ELF-1 (cell line): Measurements from ENCODE around the gene POC1A.

Source experiments
- DNase-seq: peaks from one replicate; pipeline ENCODE4 v3.0.0-alpha.2; 2016; ENCODE audit warnings: low read depth, low spot score

The POC1A gene

DNA sequence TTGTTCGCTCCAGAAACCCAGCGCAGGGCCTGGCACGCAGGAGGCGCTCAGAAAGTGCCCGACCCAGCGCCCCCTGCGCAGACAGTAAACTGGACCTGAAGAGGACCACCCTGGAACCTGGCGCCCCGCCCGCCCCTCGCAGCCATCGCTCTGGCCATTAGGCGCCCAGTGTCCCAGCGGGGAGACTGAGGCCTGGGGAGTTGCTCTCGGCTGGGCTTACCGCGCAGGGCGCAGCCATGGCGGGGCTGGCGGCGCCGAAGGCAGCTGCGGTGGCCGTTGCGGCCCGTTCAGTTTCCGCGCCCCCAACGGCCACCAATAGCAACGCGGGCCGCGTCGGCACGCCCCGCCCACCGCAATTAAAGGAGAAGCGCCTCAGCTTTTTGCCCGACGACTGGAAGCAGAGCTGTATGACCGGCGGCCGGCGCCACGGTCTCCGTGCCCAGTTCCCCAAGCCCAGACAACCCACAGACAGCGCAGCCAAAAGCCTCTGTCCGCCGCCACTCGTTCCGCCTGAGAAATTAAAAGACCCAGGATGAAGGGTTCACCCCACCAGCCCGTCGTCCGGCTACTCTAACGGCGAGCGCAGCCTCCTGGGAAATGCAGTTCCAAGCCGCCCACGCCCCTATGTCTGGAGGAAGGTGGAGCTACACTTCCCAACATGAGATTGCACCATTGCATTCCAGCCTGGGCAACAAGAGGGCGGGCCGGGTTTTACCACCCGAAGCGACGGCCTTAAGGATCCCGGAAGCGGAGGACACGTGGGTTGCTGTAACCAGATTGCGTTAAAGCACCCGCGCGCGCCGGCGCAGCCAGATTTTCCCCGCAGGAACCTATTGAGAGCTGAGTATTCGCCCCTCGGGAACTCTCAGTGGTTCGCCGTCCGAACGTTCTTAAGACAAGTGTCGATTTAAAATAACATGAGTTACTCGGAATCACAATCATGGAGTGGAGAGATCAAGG lies at the start of gene POC1A:
TSS of gene POC1A (minus strand) at position 289 of the 960 bp plus-strand sequence. CDS start at position 238, 51 bp downstream.
- peak; percentile 98 for DNase-seq

DNA sequence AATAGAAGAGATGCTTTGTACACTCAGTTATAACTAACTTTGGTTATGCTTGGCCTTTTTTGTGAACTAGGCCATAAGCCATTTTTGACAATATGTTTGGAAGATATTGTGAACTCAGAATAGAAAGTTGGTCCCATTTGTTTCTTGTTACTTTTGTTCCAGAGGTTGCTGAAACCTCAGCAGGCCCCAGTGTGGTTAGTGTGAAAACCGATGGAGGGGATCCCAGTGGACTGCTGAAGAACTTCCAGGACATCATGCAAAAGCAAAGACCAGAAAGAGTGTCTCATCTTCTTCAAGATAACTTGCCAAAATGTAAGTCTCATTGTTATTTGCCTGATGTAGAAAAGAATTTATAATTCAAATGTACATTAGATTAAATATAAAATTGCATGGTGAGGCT lies 49.5 kb upstream of the POC1A start:
- no peak for DNase-seq

DNA sequence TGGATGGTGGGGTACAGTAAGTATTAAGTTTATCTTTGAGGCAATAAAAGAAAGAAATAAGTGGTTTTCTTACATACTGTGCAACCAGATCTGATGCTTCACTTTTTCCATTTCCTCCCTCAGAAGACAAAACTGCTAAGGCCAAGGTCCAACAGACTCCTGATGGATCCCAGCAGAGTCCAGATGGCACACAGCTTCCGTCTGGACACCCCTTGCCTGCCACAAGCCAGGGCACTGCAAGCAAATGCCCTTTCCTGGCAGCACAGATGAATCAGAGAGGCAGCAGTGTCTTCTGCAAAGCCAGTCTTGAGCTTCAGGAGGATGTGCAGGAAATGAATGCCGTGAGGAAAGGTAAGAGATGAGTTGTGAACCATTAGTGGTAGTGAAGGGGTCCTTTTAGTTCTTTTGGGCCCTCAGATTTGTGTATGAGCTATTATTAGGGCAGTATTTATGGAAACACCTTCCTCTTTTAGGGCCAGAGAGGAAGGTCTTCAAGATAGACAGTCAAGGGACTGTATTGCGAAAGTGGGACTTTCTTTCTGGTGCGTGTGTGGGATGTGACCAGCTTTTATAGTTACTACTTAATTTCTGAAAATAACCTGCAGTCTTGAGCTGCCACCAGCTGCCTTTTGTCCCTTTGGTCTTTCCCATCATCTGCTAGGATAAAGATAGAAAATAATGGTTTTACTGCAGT lies 48.3 kb upstream of the POC1A start:
- DNase-seq = no peak

GRCh38 chr3:52200981-52201679 lies 46.9 kb upstream of the POC1A start:
- DNase-seq = no peak

DNA sequence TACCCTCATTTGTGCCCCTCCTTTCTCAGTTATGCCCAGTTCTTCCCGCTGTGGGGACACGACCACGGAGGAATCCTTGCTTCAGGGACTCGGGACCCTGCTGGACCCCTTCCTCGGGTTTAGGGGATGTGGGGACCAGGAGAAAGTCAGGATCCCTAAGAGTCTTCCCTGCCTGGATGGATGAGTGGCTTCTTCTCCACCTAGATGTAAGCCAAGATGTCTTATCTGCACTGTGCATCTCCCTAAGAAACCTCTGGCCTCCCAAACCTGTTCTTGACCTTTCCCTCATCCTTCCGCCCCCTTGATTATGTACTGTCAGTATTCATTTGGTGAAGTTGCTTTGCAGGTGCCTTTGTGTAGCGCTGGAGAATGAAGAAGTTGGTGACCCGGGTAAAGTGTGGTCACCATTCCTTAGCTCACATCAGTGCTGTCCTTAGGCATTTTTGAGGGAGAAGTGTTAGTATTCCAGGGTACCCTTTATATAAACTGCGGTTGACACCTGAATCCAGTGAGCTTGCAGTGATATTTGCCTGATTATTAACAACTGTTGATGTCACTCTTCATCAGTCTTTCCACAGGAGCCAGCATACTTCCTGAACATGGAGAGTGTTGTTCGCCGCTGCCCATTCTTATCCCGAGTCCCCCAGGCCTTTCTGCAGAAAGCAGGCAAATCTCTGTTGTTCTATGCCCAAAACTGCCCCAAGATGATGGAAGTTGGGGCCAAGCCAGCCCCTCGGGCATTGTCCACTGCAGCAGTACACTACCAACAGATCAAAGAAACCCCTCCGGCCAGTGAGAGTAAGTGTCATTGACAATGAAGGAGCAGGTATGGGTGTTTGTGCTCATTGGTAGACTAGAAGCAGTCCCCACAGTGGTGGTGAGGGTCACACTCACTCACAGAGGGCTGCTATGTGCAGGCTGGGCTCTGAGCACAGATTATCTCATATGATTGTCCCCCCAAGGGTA lies 44.7 kb upstream of the POC1A start:
- no peak for DNase-seq

- DNase-seq = peak; percentile 98
These were observed 43.8 kb upstream of the POC1A start, which contains the start of gene ALAS1 for GRCh38 chr3:52197842-52198625. TSS of gene ALAS1 (plus strand) at chr3:52198160. CDS start at chr3:52199242, 1,082 bp downstream.

- no peak for DNase-seq
These were observed 43.2 kb upstream of the POC1A start for GRCh38 chr3:52197499-52197841.

DNA sequence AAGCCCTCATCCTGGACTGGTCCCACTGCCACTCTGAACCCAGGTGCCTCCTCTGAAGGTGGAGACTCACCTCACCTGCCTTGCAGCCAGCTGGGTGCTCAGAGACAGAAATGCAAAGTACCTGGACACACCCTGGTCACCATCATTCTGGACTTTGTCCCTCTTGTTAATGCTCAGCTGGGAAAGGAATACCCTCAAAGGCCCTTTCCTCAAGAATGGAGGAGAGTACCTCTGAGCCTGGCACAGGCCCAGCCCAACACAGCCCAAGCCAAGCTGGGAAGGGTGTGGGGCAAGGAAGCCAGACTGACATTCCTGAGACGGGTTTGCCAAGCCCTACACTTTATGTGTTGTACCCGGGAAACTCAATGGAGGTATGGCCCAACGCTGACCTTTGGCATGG lies 42.8 kb upstream of the POC1A start:
- no peak for DNase-seq

GRCh38 chr3:52195823-52196331 lies 41.7 kb upstream of the POC1A start:
- no peak for DNase-seq

DNA sequence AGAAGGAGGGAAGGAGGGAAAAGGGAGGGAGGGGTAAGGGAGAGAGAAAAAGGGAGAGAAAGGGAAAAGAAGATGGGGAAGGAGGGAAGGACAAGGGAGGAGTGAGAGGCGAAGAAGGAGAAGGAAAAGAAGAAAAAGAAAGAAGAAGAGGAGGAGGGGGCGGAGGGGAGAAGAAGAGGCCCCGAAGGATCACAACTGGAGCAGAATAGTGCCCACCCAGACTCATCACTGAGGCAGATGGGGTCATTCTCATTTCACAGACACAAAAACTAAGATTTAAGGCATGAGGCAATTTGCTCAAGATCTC lies 41.0 kb upstream of the POC1A start:
- no peak for DNase-seq

DNA sequence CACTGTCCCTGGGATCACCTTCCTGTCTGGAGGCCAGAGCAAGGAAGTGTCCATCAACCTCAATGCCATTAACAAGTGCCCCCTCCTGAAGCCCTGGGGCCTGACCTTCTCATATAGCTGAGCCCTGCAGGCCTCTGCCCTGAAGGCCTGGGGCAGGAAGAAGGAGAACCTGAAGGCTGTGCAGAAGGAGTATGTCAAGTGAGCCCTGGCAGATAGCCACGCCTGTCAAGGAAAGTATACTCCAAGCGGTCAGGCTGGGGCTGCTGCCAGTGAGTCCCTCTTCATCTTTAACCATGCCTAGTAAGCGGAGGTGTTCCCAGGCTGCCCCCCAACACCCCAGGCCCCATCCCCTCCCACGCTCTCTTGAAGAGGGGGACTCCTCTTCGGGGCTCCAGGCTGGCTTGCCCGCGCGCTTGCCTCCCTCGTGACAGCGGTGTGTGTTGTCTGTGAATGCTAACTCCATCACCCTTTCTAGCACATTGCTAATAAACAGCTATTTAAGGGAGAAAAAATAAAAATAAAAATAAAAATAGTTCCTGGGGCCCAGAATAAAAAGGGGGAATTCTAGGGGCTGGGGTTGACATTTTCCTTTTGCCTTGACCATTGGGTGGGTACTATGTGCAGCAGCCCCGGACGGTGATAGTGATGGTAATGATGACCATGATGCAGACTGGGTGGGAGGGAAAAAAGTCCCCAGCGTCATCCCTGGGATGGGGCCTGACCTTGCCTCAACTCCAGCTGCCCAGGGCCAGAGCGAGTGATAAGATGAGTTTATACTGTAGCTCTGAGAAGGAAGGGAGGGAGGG lies 40.5 kb upstream of the POC1A start:
- no peak for DNase-seq

DNA sequence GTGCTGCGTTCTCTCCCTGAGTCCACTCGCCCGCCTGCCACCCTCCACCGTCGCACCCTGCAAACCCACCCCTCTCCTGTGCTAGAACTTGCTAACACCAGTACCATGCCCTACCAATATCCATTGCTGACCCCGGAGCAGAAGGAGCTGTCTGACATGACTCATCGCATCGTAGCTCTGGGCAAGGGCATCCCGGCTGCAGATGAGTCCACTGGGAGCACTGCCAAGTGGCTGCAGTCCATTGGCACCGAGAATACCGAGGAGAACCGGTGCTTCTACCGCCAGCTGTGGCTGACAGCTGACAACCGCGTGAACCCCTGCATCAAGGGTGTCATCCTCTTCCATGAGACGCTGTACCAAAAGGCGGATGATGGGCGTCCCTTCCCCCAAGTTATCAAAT lies 38.8 kb upstream of the POC1A start:
- no peak for DNase-seq

DNA sequence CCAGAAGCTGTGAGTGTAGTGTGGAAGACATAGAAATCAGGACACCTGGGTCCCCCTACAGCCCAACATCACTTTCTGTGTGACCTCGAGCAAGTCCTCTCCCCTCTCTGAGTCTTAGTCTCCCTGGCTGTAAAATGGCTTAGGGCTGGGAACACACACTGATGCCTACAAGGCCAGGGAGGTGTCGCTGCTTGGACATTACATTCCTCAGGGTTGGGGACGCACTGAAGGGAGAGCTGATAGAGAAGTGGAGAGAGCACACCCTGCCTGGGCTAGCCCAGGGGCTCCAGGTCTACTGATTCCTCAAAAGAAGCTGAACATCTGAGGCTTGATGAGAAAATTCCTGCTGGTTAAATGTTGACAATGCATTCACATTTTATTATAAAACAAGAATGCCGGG lies 37.4 kb upstream of the POC1A start:
- peak; percentile 32 for DNase-seq

DNA sequence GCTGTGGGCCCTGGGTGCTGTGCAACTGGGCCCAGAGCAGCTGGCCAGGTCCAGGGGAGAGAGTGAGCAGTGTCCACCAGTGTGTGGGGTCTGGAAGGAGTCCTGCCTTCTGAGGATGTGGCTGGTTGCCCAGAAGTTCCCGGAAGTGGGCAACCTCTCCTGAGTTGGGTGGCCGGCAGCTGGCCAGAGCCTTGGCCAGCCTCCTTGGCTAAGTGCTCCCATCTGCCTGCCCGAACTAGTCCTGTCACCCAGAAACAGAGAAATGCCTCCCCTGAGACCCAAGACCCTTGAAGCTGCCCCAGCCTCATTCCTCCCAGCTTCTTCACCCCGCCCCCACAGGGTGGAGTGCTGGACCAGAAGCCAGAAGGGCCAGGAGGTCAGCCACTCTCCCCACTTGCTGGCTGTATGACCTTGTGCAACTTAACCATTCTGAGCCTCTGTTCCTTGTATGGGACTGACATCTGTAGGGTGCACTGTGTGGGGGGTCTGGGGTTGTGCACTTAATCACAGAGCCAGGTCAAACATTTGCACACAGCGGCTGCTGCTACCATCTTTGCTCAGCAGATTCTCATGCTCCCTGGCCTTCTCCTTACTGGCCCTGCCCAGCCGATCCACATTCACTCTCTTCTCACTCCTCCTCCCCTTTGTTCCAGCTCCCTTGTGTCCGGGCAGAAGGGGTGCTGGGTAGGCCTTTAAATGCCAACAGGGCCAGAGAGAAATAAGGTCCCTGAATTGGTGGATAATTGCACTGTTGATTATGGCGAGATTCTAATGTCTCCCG lies 36.3 kb upstream of the POC1A start:
- DNase-seq = no peak

DNA sequence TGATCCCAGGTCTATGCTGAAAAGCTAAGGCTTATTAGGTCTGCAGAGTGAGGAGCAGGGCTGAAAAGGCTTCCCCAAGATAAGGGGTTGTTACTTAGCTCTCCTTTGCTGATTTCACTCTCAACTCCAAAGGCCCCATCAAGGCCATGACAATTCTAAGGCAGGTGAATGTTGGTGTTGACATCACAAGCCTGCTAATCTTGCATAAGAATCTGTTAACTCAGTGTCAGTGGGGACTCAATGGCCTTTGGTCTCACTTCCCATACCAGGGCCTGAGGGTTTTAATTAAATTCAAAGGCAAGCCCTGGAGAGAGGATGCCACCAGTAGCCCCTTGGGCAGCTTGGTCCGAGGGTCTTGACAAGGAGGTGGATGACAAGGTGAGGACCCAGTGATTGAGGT lies 34.3 kb upstream of the POC1A start:
- peak; percentile 37 for DNase-seq

DNA sequence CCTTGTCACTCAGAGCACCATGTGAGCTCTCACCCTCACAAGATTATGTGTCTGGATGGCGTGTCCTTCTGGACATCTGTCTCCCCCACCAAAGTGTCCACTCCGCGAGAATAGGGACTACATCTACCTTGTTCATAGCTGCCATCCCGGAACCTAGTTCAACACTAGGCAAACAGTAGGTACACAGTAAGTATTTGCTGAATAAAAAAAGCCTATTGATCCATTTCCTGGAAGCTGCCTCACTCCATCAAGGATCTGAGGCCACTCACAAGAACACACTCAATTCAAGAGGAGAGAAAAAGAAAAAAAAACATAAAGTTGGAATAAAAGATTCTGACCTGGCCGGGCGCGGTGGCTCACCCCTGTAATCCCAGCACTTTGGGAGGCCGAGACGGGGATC lies 32.5 kb upstream of the POC1A start:
- no peak for DNase-seq

- no peak for DNase-seq
These were observed 31.6 kb upstream of the POC1A start for GRCh38 chr3:52185837-52186236.

- no peak for DNase-seq
These were observed 31.1 kb upstream of the POC1A start for GRCh38 chr3:52185311-52185710.

DNA sequence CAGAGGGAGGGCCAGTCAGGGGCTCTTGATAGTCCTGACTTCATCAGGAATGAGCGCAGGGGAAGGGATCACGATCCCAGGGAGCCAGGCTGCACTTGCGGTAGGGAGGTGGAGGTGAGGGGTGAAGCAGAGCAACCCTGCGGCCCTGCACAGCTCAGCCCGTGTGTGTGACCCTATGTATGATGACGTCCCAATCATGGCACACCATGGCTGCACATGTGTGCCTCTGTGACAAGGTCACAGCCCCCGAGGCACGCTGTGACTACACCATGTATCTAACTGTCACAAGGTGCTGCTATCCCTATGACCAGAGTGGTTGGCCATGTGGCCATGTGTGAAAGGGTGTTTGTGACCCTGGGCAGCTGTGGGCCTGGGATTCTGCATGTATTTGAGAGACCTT lies 30.5 kb upstream of the POC1A start:
- no peak for DNase-seq
